ENCODE data around the gene UCHL3.
"Not testable (repeated sequence)": the region's sequence is repeated elsewhere in the genome, so short reads cannot be mapped to it uniquely, and the experiment has no call there.

Gene UCHL3

DNA sequence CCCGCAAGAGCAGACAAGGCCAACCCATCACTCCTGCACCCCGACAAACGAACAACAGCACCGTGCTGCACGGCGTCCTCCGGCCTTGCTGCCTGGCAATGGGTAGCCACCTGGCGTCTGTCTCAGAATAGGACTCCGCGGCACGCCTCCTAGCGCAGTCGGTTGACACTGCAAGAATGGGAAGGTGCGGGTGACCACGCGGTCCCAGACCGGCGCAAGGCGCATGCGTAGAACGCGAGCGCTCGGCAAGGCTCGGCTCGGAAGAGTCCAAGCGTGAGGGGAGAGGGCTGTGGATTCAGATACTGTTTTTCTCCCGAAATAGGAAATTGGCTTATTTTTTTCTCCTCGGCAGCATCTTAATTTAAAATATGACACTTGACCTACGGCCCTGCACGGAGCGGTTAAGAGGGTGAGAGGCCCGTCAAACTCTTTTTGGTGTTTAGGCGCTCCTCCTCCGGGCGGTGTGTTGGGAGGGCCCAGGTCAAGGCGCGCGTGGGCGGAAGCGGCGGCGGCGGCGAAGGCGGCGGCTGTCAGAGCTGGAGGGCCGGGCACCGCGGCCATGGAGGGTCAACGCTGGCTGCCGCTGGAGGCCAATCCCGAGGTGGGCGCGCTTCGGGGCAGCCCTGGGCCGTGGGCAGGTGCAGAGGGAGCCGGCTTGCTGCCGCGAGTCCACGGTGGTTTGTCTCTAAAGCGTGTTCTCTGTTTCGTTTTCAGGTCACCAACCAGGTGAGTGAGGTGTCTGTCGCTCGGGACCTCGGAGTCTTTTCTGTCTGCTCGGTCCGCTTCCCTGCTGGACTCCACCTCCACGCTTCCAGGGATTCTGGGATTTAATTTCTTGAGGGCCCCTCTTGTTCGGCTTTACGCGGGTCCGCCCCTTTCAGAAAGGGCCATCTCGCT, at the start of gene UCHL3:
UCHL3 (plus strand) TSS at position 530 of the 897 bp plus-strand sequence; CDS start at position 560, 30 bp downstream.
- peak; percentile 97 to 98 for DNase-seq

DNA sequence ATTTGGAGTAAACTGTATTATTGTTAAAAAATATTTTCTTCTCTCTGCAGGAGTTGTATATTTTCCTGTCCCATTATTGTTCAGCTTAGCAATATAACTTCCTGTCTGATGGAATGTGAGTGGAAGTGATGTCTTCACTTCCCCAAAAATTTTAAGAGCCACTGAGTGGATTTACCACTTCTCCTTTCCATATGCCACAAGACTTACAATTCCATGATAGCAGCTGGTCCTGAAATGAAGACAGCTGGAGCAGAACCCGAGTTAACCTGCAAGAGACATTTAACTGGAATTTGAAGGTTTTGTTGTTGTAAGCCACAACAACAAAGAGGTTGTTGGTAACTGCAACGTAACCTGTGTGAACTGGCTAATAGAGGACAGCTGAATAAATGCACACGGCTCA, 44.3 kb upstream of the UCHL3 start:
- DNase-seq: no peak

DNA sequence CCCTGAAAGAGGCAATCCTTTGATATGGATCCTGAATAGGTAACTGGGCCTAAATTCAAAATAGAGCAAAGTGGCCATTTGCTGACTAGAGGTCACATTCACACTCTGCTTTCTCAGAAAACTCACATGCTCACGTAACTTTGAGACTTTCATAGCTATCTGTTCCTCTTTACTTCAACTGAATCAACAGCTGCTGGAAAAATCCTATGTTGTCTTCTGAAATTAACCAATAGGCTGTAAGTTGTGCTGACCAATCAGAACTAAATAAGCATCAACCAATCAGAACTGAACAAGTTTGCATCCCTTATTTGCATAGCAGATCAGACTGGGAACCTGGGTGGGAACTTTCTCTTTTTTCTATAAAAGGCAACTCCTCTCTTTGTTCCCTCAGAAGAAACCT, 43.6 kb upstream of the UCHL3 start:
- DNase-seq: no peak

DNA sequence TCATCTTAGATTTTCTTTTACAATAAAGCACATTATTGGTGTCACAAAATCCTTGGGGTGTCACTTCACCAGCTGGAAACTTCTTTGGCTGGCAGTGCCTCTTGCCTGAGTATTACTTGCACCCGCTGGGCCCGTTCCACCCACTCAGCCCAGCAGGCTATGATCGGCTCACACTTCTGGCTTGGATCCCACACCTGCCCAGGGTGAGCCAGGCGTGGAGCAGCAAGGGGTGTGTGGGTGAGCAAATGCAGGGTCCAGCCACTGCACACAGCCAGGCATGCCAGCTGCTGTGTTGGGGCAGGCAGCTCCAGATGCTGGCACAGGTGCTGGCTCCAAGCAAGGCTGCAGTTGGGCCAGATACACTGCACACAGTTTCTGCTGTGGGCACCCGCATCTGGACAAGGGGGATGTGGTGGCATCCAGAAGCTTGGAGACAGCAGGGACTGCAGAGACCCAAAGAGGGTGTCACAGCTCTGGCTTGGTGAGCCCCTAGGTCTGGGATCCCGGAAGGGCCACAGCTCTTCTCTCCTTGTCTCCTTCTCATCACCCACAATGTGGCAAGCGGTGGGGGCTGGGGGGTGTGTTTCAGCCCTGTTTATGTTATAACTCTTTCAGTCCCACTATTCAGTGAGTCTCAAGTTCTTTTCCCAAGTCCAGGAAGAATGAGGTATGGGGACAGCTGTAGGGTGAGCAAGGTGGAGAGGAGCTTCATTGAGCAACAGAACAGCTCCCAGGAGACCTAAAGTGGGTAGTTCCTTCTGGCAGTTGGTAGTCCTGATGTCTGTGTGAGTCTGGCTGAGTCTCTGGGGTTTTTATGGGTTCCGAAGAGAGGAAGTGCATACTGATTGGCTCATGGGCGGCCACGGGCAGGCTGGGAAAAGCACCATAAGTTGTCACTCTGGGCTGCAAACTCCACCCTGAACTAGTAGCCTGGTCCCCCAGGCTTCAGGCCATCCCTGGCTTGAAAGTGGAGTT, 42.3 kb upstream of the UCHL3 start:
- DNase-seq: no peak

DNA sequence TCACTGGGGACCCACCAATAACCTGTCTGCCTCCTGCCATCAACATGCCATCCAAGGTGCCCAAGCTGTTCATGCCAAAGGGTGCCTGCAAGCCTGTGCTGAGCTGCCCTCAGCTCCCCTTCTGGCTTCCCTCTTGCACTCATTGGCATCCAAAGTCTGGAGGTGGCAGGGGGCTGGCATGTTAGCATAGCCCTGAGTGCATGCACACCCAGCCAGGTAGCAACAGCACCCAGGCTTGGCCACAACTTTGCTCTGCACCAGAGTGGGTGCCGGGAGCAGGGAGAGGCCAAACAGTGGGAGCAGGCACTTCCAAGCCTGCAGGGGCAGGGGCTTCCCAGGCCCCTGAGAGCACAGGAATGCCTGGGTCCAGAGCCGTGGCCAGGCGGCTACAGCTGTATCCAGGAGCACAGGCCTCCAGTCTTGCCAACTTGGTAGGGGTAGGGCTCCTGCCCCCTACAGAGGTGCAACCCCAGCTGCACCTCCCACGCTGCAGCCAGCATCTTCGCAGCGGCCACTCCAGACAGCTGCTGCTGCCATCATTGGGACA, 41.5 kb upstream of the UCHL3 start:
- no peak for DNase-seq

DNA sequence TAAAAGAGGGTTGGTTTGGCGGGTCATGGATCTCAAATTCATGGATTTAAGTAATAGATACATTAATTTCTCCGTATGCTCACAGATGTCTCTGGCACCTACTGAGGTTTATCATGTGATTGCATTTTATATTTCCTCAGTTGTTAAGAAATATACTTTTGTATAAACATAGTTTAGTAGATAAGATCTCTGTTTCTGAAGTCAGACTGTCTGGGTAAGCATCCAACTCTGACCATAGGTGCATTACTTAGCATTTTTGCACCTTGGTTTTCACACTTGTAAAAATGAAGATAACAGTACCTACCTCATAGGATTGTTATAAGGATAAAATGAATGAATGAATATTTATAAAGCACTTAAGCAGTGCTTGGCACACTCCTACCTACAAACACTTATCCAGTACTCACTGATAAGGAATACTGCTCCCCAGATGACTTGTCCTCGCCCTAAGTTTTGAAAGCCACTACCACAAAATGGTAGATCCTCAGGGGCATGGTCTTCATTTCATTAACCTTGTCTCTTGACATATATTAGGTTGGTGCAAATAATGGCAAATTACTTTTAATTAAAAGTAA, 38.5 kb upstream of the UCHL3 start:
- no peak for DNase-seq

DNA sequence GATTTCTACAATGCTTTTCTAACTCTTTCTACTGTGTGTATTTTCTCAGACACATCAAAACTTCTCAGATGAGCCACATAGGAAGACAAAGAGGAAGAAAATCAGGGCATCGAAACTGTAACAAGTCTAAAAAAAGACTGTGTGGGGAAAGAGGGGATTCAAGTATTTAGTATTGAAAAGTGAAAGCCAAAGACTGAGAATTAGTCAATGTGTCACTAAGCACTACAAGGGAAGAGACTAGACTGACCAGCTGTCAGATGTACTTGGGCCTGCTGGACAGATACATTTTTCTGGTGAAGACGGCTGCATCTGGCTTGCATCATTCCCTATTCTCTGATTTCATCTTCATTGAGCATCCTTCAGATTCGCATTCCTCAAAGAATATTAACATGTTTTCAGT, 37.3 kb upstream of the UCHL3 start:
- no peak for DNase-seq

DNA sequence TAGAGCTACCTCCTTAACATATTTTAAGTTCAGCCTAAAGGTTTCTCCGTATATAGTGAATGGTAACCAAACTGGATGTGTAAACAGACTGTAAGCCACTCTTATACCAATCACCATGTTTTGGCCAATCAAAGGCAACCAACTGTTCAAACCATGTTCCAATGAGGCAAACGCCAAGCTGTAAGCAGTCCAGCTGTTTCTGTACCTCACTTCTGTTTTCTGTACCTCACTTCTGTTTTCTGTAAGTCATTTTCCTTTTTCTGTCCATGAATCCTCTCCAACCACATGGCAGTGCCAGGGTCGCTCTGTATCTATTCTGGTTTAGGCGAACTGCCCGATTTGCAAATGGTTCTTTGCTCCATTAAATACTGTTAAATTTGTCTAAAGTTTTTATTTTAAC, 36.3 kb upstream of the UCHL3 start:
- no peak for DNase-seq

DNA sequence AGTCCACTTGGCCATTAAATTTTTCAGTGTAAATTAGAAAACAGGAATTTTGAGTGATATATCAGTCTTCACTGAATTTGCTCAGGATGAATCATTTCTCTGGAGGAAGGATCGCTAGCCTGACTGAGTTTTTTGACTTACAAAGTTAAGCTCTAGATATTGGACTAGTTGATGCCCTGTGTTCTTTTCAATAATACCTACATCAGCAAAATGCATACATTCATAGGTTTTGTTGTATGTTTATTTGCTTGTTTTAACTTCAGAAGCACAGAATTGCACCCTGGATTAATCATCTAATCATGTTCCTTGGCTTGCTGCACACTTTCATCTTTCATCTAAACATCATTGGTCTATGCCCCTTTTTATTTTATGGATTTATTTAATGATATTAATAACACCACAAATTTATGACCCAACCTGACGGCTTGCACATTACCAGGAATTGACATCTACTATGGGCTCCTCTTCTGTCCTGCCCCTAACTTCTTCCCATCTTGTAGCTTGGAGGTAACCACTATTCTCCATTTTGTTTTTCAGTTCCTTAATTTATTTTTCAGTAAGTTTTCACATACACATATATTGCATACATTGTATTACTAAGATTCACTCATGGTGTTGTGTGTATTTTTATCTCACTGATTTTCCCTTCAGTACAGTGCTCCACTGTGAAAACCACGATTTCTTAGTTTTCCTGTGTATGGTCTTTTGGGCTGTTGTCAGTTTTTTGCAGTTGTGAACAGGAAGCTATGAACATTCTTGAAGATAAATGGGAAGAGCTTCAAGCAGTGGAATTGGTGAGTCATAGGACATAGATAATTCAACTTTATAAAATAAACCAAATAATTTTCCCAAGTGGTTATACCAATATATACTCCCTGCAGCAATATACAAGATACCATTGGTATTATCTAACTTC, 35.3 kb upstream of the UCHL3 start:
- DNase-seq: no peak

DNA sequence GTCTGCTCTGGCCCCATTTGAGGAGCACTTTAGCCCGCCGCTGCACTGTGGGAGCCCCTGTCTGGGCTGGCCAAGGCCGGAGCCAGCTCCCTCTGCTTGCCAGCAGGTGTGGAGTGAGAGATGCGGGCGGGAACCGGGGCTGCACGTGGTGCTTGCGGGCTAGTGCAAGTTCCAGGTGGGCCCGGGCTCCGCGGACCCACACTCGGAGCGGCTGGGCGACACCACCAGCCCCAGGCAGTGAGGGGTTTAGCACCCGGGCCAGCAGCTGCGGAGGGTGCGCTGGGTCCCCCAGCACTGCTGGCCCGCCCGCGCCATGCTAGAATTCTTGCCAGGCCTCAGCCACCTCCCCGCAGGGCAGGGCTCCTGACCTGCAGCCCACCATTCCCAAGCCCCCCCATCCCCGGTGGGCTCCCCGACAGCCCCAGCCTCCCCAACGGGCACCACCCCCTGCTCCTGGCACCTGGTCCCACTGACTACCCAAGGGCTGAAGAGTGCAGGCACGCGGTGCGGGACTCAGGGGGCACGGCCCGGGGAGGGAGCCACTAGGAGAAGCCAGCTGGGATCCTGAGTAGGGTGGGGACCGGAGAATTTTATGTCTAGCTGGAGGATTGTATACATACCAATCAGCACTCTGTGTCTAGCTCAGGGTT, 31.0 kb upstream of the UCHL3 start:
- no peak for DNase-seq

DNA sequence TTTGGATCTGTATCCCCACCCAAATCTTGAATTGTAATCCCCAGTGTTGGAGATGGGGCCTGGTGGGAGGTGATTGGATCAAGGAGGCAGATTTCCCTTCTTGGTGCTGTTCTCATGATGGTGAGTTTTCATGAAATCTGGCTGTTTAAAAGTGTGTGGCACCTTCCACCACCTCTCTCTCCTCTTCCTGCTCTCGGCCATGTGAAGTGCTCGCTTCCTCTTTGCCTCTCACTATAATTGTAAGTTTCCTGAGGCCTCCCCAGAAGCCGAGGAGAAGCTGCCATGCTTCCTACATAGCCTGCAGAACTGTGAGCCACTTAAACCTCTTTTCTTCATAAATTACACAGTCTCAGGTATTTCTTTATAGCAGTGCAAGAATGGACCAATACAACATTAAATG, 27.6 kb upstream of the UCHL3 start:
- DNase-seq: no peak

DNA sequence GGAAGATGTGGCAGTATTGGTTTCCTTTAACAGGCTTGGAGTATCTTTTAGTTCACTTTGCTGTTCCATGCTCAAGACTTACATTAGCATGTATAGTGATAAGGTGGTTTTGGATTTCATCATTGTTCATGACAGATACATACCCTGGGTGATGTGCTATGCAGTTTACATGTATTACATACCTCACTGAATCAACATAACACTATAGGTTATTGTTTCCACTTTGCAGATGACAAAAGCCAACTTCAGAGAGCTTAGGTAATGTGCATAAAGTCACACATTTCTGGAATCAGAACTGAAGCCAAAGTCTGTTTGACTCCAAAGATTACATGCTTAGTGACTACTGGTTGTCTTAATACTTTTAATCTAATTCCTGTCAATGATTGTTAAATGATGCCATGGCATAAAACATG, 19.0 kb upstream of the UCHL3 start:
- DNase-seq: no peak

DNA sequence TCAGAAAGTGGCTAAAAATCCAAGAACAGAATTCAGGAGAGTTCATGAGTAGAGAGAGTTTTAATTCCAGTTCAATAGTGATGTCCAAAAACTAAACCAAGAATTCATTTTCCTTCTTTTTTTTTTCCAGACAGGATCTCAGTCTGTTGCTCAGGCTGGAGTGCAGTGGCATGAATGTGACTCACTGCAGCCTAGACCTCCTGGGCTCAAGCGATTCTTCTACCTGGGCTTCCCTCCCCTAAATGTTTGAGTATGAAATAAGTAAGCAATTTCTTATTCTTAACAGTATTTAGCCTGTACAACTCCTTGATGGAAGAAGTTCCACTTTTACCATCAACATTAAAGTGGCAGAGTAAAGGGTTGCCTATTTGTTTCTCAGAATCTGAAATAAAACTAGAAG, 15.7 kb upstream of the UCHL3 start:
- DNase-seq: no peak

DNA sequence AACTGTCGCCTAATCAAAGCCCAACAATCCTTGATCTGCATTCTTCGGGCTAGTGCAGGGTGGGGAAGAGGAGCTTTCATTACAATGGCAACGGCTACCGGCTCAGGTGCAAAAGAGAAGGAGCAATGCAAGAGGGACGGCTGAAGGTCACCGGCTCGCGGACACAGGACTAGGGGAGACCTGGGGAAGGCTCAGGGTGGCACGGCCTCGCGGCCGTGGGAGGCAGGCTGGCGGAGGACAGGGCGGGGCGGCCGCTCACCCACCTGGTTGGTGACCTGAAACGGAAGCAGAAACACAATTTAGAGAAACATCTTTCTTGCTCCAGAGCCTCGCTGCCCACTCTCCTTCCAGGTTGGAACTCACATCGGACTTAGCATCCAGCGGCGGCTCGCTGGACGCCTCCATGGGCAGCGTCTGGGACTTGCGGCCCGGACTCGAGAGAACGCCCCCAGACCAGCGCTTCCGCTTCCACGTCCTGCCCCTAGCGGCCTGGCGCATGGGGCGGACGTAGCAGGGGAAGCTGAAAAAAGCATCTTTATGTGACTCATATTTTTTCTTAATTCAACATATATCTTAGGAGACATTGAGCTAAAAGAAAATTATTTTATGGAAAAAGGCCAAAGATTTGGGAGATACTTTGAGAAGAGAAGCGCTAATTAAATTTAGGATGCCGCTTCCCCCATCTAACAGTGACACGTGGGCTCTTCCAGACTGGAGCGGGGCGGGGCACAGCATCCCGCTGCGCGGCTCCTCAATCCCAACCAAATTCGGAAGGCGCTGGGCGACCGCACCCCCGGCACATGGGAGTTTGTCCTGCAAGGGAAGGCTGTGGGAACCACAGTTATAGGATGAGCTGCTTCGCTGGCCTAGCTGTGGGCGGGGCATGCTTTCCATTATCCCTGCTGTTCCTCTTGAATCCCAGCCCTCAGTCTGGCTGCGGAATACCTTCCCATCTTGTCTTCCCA, 11.9 kb upstream of the UCHL3 start, which contains the start of gene COMMD6:
COMMD6 (minus strand) TSS at position 441 of the 965 bp plus-strand sequence; CDS start at position 405, 36 bp downstream.
- peak; percentile 68 to 76 for DNase-seq

DNA sequence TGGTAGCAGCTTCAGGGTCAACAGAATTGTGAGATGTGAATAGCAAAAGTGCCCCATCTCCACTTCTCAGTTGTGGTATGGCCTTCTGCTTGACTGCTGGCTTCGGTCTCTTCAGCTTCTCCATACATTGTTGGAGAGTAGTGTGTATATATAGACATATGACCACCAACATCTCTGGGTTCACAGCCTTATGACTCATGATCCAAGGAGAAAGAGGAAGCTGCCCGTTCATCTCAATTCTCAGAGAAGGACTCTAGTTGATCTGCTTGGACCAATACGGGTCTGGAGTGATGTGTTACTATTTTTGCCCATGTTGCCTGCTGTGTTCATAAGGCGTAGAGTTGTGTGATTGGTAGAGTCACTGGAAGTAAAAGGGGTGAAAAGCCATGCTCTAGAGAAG, 8.3 kb upstream of the UCHL3 start:
- DNase-seq: no peak

DNA sequence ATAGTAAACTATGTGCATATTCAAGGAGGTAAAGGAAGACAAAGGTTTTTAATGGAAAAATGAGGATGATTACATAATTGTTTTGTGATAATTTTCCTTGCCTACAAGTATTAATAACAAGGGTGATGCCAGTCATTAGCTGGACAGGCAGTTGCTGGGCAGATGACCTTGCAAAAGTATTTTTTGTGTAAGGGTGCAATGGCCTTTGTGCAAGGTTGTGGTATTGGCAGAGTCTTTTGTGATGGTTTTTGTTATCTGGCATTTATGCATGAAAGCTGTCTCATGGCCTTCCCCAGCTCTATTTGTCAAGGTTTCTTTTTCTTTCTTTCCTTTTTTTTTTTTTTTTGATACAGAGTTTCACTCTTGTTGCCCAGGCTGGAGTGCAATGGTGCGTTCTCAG, 7.6 kb upstream of the UCHL3 start:
- DNase-seq: no peak

DNA sequence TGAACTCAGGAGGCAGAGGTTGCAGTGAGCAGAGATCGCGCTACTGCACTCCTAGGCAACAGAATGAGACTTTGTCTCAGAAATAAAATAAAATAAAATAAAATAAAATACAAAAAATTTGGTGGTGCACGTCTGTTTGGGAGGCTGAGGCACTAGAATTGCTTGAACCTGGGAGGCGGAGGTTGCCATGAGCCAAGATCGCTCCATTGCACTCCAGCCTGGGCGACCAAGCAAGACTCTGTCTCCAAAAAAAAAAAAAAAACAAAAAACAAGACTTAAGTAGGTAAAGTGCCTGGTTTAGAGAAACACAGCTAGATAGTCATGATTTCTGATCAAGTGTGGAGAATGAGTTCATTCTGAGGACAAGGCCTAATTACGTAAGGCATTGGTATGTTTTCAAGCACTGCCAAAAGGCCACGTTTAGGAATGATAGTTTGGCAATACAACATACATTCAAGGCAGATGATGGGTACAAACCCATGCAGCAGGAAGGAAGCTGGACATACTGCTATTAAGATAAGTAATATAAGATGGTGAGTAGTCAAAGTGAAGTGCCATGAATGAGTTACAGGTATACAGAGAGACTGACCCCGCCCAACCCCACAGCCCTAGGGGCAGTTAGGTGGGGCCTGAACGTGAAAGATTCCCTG, 4.8 kb upstream of the UCHL3 start:
- DNase-seq: no peak

DNA sequence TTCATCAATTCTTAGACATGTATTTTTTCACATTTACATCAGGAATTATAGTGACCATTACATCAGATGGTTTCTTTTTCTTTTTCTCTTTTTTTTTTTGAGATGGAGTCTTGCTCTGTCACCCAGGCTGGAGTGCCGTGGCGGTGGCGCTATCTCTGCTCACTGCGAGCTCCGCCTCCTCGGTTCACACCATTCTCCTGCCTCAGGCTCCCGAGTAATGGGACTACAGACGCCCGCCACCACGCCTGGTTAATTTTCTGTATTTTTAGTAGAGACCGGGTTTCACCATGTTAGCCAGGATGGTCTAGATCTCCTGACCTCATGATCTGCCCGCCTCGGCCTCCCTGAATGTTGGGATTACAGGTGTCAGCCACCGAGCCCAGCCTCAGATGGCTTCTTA, 4.2 kb upstream of the UCHL3 start:
- DNase-seq: not testable (repeated sequence)

DNA sequence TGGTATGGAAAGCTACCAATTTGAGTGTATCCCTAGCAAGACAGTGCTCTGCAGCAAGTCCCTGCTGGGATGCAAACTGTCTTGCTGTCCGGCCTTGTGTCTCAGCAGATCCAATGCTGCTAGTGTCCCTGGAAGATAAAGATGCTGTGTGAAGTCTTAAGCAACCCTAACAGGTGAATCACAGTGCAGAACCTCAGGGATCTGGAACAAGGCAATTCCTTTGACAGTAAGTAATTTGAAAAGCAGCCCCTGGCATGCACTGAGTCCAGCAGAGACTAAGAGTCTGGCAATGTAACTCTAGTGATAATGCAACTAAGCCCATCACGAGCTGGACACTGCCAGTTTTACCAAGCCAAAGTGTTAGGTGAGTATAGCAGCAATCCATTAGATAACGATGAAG, 1.7 kb upstream of the UCHL3 start:
- DNase-seq: no peak

Data from activated CD4-positive, alpha-beta T cell treated with anti-CD3 and anti-CD28 coated beads, Interleukin-2, amount 50 U/mL, for 48 hours (primary cell).